ELF-1 (cell line): ENCODE data around the gene FKBP7.
A peak's percentile ranks its signal among the peaks of the same experiment; 100 is the strongest.
"Not testable (repeated sequence)": the region's sequence is repeated elsewhere in the genome, so short reads cannot be mapped to it uniquely, and the experiment has no call there.

Source experiments
- DNase-seq: peaks from one replicate; pipeline ENCODE4 v3.0.0-alpha.2; 2016; ENCODE audit warnings: low read depth, low spot score

The FKBP7 gene

DNA sequence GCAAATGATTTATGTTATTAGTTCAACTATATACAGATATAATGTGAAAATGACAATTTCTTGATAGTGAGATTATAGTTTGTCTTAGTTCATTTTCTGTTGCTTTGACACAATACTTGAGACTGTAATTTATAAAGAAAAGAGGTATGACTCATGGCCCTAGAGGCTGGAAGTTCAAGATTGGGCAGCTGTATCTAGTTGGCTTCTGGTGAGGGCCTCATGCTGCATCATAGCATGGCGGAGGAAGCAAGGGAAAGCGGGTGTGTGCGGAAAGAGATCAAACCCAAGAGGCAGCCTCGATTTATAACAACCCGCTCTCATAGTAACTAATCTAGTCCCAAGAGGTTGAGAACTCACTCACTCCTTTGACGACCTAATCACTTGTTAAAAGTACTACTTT lies 13.2 kb upstream of the FKBP7 start:
- DNase-seq, result no peak

DNA sequence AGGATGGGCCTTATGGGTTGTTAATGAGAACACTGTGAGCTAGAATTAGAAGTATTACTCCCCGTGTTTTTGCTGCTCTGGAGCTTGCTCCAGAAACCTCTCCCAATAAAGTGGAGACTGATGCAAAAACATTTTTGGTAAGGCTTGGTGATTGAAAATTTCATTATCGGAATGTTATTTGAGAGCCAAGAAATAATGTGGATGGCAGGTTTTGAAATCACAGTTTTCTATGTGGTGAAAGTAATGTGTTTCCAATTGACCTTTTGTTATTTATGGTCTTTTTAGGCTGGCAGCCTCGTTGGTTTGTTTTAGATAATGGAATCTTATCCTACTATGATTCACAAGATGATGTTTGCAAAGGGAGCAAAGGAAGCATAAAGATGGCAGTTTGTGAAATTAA lies 7.0 kb upstream of the FKBP7 start:
- no peak for DNase-seq

DNA sequence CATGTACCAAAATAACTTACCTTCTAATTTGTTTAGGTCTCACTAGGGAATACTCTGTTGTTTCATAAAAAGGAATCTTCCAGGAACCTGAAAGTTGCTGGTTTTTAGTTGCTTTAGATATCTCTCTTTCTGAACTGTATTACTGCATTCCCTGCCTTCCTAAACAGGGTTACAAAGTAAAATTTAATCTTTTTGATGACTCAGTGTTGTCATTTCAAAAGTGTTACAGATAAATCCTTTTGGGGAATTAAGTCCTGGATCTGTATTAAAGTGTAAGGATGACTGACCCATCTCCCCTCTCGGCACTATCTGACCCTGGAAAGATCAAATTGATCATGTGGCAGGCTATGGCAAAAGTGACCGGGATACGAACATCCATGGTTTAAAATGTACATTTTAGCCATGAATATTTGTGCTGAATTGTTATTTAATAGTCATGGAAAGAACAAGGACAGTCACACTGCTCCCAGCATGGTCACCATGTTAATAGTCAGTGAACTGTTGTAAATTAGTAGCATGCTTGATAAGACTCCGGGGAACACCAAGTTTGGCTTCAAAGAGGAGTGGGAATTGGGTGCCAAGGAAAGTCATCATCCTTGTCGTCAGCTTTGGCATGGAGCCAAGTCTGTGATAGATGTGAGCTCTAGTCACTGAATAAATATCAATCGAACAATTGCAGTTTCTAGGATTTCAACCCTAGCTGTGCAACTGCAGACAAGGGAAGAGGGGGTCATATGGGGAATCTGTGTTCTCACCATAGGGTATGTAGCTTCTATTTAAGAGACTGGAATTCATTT lies 6.0 kb upstream of the FKBP7 start:
- DNase-seq, result no peak

DNA sequence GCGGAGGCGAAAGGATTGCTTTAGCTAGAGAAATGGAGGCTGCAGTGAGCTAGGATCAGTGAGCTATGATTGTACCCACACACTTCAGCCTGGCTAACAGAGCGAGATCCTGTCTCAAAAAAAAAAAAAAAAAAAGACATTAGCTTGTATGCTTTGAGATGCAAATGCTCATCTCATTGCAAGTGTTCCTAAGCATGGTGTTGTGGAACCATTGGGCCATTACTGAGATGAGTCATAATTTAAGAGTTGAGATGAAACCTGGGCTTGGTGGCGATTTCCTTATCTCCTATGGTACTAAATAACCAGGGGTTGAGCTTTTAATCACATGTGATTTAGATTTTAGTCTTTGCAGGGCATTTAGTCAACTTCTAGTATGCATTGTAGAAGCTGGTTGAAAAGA lies 4.0 kb upstream of the FKBP7 start:
- peak; percentile 3 for DNase-seq

DNA sequence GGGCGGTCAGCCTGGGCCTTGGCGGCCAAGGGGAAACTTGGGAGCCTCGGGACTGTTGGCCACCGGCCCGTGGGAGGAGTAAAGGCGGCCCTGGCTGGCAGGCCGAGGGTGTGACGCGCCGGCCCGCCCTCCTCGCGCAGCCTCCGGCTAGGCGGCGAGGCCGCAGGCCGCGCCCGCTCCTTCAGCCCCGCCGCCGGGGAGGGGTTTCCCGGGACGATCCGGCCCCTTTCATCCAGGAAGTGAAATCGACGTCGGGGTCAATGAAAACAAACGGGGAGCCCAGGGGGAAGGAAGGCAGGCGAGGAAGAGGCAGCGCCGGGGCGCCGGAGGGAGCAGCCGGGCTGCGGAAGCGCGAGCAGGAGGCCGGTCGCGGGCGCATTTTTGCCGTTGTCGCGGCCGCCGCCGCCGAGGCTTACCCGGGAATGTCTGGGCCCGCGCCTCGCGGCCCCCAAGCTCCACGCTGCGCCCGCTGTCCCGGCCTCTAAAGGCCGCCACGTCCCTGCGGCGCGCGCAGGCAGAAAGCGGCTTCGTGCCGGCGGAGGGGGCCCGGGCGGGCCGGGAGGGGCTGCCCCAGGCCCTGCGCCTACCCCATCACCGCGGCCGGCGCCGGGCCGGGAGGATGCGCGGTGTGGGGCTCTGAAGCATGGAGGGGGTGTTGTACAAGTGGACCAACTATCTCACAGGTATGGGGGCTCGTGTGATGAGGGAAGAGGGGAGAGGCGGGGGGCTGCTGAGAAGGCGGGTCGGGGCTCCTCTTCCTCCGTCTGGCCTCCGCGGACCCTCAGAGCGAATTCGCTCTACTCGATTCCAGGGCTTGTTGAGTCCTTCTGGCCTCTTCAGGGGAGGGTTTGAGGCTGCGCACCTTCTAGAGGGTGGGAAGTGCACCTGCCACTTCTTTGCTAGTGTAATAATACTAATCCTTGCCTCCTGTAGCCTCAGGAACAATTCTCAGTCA lies 2.1 kb upstream of the FKBP7 start, which contains the start of gene PLEKHA3:
PLEKHA3 (plus strand) TSS at position 231 of the 955 bp plus-strand sequence; CDS start at position 644, 413 bp downstream.
- peak; percentile 93 for DNase-seq

DNA sequence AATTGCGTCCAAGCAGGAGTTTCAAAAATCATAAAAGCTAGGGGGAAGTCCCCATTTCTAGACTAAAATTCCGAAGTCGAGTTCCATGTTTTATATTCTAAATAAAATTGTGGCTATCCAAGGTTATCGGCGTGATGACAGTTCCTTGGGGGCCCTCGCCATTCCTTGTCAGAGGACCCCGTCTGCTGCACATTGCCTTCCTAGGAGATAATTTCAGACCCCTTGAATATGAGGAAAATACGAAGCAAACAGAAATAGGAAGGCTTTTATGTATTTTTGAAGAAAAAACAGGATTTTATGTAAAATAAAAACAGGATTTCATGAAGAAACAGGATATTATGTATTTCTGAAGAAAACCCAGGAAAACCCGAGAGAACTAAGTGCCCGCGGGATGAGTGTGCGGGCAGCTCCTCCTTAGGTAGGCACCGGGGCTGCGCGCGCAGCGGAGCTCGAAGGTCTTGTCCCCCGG lies 1.4 kb upstream of the FKBP7 start:
- DNase-seq, result no peak

DNA sequence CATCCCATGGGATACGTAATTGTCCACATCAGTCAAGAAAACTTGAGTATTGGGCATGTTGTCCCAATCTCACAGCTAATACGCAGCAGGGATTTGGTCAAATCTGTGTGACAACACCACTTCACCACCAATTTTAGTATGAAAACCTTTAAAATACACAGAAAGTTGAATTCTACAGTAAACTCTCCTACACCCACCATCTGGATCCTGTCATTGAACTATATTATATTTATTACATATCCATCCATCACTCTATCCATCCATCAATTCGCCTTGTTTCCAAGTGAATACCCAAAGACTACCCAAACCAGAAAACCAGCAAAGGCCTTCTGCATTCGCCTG lies 846 bp upstream of the FKBP7 start:
- peak; percentile 6 for DNase-seq

DNA sequence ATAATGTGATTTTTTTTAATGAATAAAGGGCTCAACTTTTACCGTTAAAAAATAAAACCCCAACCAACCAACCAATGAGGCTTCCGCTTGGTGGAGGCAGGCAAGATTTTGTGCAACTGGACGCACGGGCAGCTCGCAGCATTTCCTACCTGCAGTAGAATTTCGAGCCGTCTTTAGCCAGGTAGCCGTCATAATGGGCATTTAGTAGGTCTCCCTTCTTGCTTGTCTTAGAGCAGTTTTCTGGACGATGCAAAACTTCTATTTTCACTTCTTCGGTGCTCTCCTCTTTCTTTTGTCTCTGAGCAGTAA lies 316 bp downstream of the FKBP7 start:
- no peak for DNase-seq

DNA sequence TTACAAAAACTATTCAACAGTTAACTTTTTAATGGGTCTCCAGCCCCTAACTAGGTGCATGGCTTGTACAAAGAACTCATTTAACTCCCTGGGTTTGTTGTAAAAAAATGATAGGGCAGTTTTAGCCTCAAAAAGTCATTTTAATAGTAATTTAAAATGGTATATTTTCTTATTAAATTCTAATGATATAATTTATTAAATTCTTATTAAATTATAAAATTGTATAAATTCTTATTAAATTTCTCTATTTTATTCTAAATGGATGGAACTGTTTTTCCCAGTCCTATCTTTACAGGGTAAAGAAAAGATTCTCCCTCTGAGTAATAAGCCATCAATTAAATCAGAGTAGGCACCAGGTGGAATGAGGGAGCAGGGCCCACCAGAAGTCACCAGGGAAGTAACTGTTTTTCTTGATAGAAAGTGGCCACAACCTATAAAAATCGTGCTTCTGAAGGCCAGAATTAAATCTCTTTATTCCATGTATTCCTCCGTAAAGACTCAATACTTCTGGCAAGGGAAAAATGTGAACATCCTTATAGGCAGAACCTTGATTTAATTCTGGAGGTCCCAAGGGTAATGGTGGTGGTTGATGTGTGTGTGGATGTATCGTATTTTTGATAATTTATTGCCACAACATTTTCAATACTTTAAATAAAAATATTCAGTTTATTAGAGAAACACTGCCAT lies 814 bp downstream of the FKBP7 start:
- DNase-seq, result no peak

DNA sequence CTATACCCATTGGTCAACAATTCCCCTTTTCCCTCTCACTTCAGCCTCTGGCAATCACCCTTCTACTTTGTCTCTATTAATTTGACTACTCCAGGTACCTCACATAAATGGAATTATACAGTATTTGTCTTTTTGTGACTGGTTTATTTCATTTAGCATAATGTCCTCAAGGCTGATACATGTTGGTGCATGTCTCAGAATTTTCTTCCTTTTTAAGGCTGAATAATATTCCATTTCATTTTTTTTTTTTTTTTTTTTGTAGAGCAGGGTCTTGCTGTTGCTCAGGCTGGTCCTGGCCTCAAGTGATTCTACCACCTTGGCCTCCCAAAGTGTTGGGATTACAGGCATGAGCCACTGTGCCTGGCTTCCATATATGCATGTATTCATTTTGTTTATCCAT lies 1.9 kb downstream of the FKBP7 start:
- no peak for DNase-seq

DNA sequence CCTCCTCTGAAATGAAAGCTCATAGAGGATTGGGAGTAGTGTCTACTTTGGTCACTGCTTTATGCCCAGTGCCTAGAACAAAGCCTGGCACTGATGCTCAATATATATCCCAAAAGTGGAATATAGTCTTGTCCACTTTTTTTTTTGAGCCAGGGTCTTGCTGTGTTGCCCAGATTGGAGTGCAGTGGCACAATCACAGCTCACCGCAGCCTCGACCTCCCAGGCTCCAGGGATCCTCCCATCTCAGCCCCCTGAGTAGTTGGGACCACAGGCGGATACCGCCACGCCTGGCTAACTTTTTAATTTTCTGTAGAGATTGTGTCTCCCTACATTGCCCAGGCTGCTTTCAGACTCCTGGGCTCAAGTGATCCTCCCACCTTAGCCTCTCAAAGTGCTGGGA lies 3.8 kb downstream of the FKBP7 start:
- no peak for DNase-seq

DNA sequence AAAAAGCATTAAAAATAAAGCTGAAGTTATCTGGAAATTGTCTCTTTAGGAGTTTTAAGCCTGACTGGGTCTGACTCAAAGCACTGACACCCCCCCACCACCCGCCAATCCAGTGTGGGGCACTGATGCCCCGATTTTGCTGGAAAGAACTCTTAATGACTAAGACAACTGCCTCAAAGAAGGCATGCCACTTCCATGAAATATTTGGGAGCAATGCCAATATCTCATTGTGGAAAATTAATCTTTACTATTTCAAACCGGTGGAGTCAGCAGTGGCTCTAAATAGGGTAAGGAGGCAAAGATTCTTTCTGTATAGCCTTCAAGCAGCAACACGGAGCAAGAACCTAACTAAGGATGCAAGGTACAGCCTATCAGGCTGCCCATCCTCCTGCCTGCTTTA lies 4.5 kb downstream of the FKBP7 start:
- no peak for DNase-seq

DNA sequence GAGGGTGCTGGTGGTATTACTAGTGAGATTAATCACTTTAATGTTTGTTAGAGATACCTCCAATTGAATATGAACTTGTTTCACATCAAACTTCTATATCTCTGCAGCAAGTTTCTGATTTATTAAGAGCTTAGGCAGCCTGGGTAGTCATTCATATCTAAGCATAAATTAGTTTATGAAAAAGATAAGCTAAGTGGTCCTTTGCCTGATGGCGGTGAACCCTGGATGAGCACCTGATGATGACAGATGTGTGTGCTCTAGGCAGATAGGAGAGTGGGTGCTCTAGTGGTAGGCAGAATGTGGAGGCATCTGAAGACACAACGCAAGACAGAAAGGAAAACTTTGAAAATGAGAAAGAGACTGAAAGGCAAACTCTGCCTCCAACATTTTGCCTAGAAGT lies 5.0 kb downstream of the FKBP7 start:
- no peak for DNase-seq

DNA sequence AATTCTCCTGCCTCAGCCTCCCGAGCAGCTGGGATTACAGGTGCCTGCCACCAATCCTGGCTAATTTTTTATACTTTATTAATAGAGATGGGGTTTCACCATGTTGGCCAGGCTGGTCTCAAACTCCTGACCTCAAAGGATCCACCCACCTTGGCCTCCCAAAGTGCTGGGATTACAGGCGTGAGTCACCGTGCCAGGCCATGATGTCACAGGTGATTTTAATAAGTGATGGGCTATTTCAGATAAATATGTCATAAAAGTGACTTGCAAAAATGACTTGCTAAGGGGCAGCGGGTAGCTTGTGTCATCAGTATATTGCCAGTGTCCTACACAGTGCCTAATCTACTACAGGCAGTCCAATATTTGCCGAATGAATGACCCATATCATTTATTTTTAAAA lies 7.1 kb downstream of the FKBP7 start:
- not testable (repeated sequence) for DNase-seq

DNA sequence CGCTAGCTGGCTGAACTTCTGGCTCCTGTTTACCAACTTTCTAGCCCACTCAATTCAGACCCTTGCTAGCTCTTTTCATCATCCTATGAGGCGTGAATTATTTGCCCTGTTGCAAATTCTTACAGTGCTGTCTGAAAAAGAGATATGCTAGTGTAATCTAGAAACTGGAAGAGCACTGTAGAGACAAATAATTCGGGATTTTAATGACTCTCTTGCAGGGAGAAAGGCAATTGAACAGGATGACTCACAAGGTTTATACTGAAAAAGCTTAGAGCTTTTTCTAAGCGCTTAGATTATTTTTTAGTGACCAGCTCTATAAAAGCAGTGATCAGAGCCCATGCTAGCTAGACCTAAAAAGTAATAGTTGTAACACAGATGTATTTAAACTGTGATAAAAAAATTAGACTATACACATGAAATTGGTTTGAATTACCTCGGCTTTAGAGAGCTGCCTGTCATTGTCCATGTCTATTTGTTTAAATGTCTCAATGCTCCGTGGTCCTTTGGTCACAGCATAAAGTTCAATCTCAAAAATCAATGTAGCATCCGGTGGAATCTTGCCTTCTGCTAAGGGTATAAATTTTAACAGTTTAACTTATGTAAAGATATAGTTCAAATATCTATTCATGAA lies 9.1 kb downstream of the FKBP7 start:
- no peak for DNase-seq

DNA sequence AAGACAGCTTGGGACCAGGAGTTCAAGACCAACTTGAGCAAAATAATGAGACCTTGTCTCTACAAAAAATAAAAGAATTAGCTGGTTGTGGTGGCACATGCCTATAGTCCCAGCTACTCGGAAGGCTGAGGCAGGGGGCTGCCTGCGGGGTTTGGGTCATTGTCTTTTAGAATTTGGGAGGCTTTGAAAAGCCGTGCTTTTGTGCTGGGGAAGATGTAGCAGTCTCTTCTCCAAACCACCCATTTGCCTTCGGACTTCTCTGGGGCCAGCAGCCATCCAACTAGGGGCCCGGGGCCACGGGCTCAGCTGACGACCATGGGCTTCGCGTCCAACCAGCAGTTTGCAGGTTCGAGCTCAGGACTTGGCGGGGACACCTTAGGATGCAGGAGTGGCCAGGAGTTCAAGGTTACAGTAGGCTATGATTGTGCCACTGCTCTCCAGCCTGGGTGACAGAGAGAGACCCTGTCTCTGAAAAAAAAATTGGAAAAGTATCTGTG lies 21.0 kb downstream of the FKBP7 start:
- DNase-seq, result peak; percentile 74

DNA sequence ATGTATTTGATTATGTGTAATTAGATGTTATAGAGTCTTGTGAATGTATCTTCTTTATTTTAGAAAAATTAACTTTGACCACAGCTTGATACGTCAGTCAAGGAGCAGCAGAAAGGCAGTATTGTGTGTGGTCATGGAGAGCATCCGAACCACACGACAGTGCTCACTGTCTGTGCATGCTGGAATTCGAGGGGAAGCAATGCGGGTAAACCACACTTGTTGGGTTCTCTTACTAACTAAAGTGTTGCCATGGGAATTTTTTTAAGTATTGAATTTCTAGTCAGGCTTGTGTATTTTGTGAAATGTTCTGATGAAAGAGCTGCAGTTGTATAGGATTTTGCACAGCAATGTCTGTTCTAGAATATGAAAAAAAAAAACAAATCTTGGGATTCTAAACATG lies 22.5 kb downstream of the FKBP7 start:
- DNase-seq, result no peak

DNA sequence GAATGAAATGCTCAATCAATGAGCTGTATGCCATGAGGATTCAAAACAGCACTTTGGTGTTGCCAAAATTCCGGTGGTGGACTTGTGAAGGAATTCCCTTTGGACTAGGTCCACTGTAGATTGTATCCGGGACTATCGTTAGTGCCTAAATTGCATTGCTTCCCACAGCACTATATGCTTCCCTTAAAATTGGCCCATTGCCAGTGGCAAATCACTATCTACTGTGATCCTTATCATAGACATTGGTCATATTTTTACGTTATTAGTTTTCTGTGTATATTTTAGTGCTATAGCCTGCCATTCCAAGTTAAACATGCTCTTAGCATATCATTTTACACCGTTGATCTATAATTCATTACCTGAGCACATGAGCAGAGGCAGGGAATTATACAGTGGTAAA lies 25.5 kb downstream of the FKBP7 start:
- DNase-seq, result no peak

DNA sequence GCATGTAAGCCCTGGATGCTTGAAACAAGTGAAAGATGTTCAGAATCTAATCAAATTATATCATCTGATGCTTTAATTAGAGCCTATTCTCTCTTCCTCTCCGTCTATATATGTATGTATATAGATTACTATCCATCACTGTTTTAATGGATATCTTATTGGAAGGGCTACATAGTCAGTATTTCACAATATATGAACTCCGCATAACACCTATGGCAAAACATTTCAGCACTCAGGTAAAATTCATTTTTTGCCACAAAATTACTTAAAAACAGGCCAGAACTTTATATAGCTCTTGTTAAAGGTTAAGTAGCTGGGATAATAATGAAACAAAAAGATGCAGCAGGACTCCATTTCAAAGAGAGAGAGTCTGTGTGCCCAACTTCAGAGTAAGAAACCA lies 26.1 kb downstream of the FKBP7 start:
- no peak for DNase-seq

DNA sequence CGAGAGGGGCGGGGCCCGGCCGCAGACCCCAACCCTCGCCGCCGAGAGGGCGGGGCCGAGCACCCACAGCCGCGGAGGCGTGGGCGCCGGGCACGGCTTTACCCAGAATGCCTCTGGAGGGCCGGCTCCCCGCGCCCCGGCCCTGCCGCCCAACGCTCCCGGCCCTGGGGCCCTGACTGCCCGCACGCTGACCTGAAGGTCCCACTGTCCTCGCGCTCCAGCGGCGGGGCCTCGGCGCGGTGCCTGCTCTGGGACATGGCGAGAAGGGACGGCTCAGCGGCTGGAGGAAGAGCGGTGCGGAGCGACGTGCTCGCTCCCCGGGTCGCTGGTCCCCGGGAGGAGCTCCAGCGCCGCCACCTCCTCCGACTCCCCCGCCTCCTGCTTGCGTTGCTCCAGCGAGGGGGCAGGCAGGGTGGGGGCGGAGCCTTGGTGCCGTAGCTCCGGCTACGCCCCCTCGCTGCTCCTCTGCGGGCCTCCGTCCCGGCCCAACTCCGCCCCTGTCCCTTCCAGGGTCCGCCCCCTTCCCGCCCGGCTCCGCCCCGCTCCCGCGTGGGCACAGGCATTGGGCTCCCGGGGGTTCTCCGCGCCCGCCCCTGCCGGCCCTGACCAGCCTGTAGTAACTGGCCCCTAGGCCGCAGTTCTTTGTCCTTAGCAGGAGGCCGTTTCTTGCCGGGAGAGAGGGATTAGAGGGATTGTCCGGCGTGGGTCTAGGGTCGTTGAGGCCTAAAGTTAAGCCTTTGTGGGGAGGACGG lies 27.4 kb downstream of the FKBP7 start, which contains the start of the genes PJVK and PRKRA:
PJVK (plus strand) TSS at position 605 of the 752 bp plus-strand sequence. CDS start 2,032 bp downstream, outside the sequence.
PRKRA (minus strand) TSS at position 402 of the 752 bp plus-strand sequence; CDS start at position 257, 145 bp downstream.
- peak; percentile 98 for DNase-seq

DNA sequence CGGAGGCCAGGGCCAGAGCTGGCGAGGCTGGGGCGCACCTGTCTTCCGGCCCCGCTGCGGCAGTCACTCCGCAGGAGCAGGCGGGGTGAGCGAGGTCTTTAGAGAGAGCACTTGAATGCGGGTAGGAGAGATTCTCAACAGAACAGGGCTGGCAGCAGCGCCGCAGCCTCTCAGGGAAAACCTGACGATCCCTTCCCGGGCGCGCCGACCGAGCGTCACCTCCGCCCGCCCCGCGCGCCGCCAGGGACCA lies 28.0 kb downstream of the FKBP7 start:
- no peak for DNase-seq
